ENCODE data around the gene WDR20. TPM values are rescaled to one million over a fixed set of nuclear protein-coding genes. Genes with fewer than 3 reads are reported as not detected.

The WDR20 gene
- total and polyA plus RNA-seq, 10 of the 15 experiments (the other 5 are each of a cell fraction or from before 2014, with no cell fraction given) = 9.1 to 25.9 (median 18.4) TPM

DNA sequence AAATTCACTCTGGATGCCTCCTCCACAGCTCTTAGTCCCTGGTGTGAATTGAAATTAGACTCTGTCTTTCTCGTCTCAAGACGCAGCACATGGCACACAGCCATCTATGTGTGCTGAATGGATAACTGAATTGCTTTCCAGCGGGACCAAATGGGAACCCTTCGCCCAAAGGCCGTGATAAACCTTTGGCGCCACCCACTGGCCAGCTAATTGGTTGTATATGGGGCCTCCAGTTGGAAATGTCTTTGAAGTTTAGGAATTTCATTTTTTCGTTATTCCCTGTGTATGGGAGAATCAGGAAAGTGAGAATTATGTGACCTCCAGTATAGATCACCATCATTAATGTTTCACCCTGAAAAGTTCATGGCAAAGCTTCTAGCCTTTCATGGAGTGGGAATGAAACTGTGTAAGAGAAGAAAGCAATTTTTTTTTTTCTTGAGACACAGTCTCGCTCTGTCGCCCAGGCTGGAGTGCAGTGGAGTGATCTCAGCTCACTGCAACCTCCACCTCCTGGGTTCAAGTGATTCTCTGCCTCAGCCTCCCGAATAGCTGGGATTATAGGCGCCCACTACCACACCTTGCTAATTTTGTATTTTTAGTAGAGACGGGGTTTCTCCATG lies 43.0 kb upstream of the WDR20 start (continued):
- TF ChIP-seq, protein P1, sequence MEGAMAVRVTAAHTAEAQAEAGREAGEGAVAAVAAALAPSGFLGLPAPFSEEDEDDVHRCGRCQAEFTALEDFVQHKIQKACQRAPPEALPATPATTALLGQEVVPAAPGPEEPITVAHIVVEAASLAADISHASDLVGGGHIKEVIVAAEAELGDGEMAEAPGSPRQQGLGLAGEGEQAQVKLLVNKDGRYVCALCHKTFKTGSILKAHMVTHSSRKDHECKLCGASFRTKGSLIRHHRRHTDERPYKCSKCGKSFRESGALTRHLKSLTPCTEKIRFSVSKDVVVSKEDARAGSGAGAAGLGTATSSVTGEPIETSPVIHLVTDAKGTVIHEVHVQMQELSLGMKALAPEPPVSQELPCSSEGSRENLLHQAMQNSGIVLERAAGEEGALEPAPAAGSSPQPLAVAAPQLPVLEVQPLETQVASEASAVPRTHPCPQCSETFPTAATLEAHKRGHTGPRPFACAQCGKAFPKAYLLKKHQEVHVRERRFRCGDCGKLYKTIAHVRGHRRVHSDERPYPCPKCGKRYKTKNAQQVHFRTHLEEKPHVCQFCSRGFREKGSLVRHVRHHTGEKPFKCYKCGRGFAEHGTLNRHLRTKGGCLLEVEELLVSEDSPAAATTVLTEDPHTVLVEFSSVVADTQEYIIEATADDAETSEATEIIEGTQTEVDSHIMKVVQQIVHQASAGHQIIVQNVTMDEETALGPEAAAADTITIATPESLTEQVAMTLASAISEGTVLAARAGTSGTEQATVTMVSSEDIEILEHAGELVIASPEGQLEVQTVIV (IDR thresholded peaks at IDR 0.05; ENCODE audit: borderline replicate concordance, partially characterized antibody) = no peak
- TF ChIP-seq, protein P2, sequence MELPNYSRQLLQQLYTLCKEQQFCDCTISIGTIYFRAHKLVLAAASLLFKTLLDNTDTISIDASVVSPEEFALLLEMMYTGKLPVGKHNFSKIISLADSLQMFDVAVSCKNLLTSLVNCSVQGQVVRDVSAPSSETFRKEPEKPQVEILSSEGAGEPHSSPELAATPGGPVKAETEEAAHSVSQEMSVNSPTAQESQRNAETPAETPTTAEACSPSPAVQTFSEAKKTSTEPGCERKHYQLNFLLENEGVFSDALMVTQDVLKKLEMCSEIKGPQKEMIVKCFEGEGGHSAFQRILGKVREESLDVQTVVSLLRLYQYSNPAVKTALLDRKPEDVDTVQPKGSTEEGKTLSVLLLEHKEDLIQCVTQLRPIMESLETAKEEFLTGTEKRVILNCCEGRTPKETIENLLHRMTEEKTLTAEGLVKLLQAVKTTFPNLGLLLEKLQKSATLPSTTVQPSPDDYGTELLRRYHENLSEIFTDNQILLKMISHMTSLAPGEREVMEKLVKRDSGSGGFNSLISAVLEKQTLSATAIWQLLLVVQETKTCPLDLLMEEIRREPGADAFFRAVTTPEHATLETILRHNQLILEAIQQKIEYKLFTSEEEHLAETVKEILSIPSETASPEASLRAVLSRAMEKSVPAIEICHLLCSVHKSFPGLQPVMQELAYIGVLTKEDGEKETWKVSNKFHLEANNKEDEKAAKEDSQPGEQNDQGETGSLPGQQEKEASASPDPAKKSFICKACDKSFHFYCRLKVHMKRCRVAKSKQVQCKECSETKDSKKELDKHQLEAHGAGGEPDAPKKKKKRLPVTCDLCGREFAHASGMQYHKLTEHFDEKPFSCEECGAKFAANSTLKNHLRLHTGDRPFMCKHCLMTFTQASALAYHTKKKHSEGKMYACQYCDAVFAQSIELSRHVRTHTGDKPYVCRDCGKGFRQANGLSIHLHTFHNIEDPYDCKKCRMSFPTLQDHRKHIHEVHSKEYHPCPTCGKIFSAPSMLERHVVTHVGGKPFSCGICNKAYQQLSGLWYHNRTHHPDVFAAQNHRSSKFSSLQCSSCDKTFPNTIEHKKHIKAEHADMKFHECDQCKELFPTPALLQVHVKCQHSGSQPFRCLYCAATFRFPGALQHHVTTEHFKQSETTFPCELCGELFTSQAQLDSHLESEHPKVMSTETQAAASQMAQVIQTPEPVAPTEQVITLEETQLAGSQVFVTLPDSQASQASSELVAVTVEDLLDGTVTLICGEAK (IDR thresholded peaks at IDR 0.05; ENCODE audit: borderline replicate concordance) = no peak
- TF ChIP-seq, protein P3, sequence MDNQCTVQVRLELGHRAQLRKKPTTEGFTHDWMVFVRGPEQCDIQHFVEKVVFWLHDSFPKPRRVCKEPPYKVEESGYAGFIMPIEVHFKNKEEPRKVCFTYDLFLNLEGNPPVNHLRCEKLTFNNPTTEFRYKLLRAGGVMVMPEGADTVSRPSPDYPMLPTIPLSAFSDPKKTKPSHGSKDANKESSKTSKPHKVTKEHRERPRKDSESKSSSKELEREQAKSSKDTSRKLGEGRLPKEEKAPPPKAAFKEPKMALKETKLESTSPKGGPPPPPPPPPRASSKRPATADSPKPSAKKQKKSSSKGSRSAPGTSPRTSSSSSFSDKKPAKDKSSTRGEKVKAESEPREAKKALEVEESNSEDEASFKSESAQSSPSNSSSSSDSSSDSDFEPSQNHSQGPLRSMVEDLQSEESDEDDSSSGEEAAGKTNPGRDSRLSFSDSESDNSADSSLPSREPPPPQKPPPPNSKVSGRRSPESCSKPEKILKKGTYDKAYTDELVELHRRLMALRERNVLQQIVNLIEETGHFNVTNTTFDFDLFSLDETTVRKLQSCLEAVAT (IDR thresholded peaks at IDR 0.05) = no peak
- TF ChIP-seq TARDBP (IDR thresholded peaks at IDR 0.05; ENCODE audit: borderline replicate concordance) (no peak), NFXL1 (IDR thresholded peaks at IDR 0.05; ENCODE audit: borderline replicate concordance) (no peak), ZZZ3 (IDR thresholded peaks at IDR 0.05; ENCODE audit: control insufficient read depth, insufficient read length, low read depth) (no peak), KLF5 (IDR thresholded peaks at IDR 0.05; ENCODE audit: partially characterized antibody) (no peak), SPI1 (IDR thresholded peaks at IDR 0.05; ENCODE audit: borderline replicate concordance, insufficient read depth, low read depth, low read length) (no peak), POLR2AphosphoS2 (IDR thresholded peaks at IDR 0.05; ENCODE audit: low read depth, low read length) (no peak), CHD2 (IDR thresholded peaks at IDR 0.05; ENCODE audit: borderline replicate concordance, low read depth, low read length) (no peak)
- TF ChIP-seq, protein P4, sequence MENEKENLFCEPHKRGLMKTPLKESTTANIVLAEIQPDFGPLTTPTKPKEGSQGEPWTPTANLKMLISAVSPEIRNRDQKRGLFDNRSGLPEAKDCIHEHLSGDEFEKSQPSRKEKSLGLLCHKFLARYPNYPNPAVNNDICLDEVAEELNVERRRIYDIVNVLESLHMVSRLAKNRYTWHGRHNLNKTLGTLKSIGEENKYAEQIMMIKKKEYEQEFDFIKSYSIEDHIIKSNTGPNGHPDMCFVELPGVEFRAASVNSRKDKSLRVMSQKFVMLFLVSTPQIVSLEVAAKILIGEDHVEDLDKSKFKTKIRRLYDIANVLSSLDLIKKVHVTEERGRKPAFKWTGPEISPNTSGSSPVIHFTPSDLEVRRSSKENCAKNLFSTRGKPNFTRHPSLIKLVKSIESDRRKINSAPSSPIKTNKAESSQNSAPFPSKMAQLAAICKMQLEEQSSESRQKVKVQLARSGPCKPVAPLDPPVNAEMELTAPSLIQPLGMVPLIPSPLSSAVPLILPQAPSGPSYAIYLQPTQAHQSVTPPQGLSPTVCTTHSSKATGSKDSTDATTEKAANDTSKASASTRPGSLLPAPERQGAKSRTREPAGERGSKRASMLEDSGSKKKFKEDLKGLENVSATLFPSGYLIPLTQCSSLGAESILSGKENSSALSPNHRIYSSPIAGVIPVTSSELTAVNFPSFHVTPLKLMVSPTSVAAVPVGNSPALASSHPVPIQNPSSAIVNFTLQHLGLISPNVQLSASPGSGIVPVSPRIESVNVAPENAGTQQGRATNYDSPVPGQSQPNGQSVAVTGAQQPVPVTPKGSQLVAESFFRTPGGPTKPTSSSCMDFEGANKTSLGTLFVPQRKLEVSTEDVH (IDR thresholded peaks at IDR 0.05; ENCODE audit: low read depth, partially characterized antibody) = no peak
- TF ChIP-seq, protein P5, sequence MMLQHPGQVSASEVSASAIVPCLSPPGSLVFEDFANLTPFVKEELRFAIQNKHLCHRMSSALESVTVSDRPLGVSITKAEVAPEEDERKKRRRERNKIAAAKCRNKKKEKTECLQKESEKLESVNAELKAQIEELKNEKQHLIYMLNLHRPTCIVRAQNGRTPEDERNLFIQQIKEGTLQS (IDR thresholded peaks at IDR 0.05; ENCODE audit: borderline replicate concordance, extremely low read depth, low read depth, low read length) = no peak
- TF ChIP-seq, protein P6, sequence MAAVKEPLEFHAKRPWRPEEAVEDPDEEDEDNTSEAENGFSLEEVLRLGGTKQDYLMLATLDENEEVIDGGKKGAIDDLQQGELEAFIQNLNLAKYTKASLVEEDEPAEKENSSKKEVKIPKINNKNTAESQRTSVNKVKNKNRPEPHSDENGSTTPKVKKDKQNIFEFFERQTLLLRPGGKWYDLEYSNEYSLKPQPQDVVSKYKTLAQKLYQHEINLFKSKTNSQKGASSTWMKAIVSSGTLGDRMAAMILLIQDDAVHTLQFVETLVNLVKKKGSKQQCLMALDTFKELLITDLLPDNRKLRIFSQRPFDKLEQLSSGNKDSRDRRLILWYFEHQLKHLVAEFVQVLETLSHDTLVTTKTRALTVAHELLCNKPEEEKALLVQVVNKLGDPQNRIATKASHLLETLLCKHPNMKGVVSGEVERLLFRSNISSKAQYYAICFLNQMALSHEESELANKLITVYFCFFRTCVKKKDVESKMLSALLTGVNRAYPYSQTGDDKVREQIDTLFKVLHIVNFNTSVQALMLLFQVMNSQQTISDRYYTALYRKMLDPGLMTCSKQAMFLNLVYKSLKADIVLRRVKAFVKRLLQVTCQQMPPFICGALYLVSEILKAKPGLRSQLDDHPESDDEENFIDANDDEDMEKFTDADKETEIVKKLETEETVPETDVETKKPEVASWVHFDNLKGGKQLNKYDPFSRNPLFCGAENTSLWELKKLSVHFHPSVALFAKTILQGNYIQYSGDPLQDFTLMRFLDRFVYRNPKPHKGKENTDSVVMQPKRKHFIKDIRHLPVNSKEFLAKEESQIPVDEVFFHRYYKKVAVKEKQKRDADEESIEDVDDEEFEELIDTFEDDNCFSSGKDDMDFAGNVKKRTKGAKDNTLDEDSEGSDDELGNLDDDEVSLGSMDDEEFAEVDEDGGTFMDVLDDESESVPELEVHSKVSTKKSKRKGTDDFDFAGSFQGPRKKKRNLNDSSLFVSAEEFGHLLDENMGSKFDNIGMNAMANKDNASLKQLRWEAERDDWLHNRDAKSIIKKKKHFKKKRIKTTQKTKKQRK (IDR thresholded peaks at IDR 0.05; ENCODE audit: low read depth, low read length) = no peak

All from GM12878 (cell line).